PFSK-1 (cell line): ENCODE data around the gene ACTL6B.

Source experiments
- FOXP2 ChIP-seq: optimal IDR thresholded peaks from 2 replicates; pipeline ENCODE3; 2011; ENCODE audit warnings: borderline replicate concordance, control low read depth, inconsistent platforms; ENCODE audit not compliant: insufficient read depth; ENCODE audit errors: extremely low read length, extremely low read depth
- POLR2AphosphoS5 ChIP-seq: IDR thresholded peaks from 2 replicates; pipeline ENCODE4 v1.6.1; 2012; ENCODE audit warnings: low read depth, mild to moderate bottlenecking, control low read depth, low read length, moderate library complexity
- REST ChIP-seq, 2 experiments: IDR thresholded peaks; 2 replicates each; pipeline versions ENCODE4 v1.6.1 to v1.8.0; 2011 to 2012; ENCODE audit warnings: low read depth in 2 of 2, low read length in 2 of 2, control low read depth in 1 of 2, inconsistent platforms in 1 of 2, mild to moderate bottlenecking in 1 of 2, moderate library complexity in 1 of 2; ENCODE audit not compliant: insufficient read depth in 1 of 2
- SIN3A ChIP-seq: IDR thresholded peaks from 2 replicates; pipeline ENCODE4 v1.6.1; 2012; ENCODE audit warnings: mild to moderate bottlenecking, low read length, moderate library complexity, borderline replicate concordance; ENCODE audit not compliant: insufficient read depth
- TAF1 ChIP-seq: IDR thresholded peaks from 2 replicates; pipeline ENCODE4 v1.6.1; 2012; ENCODE audit warnings: low read length, control low read depth, borderline replicate concordance; ENCODE audit not compliant: insufficient read depth

ACTL6B gene

GRCh38 chr7:100613412-100614175 is 42.7 kb downstream of the ACTL6B start:
- TF ChIP-seq REST (IDR thresholded peaks at IDR 0.05; ENCODE audit: insufficient read depth in 1 of 2, low read depth in 2 of 2, low read length in 2 of 2): no peak
- TF ChIP-seq SIN3A: no peak

DNA sequence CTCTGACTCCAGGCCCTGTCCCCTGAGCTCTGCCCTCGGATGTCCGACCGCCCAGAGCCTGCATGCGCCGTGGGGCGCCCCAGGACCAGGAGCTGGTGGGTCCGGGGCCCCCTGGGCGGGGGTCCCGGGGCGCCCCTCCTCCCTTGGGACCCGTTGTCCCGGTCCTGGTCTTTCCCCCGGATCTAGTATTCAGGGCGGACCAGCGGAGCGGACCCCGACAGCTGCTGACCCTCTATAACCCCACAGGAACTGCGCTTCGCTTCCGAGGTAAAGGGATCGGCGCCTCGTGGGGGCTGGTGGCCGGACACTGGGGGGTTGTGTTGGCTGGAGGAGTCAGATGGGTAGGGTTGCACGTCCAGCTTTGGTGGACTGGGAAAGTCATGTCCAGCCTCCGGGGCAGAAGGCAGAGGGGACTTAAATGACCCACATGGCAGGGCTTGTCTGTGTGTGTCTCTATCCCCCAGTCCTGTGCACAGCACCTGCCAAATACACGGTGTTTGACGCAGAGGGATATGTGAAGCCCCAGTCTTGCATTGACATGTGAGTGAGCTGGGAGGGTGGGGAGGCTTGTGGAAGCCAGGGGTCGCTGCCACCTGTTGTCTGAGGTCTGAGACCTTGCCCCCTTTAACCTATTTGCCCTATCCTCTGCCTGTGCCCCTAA is 43.4 kb downstream of the ACTL6B start:
- TF ChIP-seq REST (IDR thresholded peaks at IDR 0.05; ENCODE audit: insufficient read depth in 1 of 2, low read depth in 2 of 2, low read length in 2 of 2) (no peak), SIN3A (no peak), POLR2AphosphoS5 (no peak), FOXP2 (no peak)

- peak; percentile 72 for TF ChIP-seq POLR2AphosphoS5
- TF ChIP-seq SIN3A: peak; percentile 15; the same call in 1 of the 2 replicates
- no peak for TF ChIP-seq FOXP2
These were observed 44.1 kb downstream of the ACTL6B start, which contains the start of gene MOSPD3 for GRCh38 chr7:100611983-100612729. Gene MOSPD3, plus strand, starts transcription at chr7:100612540. Its CDS starts 252 bp downstream, at chr7:100612792.

- TF ChIP-seq FOXP2 (no peak), POLR2AphosphoS5 (no peak), REST (IDR thresholded peaks at IDR 0.05; ENCODE audit: insufficient read depth in 1 of 2, low read depth in 2 of 2, low read length in 2 of 2) (no peak), TAF1 (no peak), SIN3A (no peak)
These were observed 46.3 kb downstream of the ACTL6B start for GRCh38 chr7:100609958-100610357.

DNA sequence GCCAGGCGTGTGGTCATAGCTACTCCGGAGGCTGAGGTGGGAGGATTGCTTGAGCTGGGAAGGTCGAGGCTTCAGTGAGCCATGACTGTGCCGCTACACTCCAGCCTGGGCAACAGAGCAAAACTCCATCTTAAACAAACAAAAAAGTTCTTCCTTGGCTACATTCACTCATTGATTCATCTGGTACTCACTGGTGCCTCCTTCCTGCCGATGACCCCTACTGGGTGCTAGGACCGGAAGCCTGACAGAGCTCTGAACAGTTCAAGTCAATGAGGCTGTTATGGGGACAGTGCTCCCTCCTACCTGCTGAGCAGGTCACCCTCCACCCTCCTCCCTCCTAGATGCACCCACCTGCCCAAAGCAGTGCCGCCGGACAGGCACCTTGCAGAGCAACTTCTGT is 49.1 kb downstream of the ACTL6B start:
- TF ChIP-seq TAF1 (no peak), FOXP2 (no peak), SIN3A (no peak), POLR2AphosphoS5 (no peak), REST (IDR thresholded peaks at IDR 0.05; ENCODE audit: insufficient read depth in 1 of 2, low read depth in 2 of 2, low read length in 2 of 2) (no peak)
